ENCODE measurements around the gene LENEP.

LENEP gene

DNA sequence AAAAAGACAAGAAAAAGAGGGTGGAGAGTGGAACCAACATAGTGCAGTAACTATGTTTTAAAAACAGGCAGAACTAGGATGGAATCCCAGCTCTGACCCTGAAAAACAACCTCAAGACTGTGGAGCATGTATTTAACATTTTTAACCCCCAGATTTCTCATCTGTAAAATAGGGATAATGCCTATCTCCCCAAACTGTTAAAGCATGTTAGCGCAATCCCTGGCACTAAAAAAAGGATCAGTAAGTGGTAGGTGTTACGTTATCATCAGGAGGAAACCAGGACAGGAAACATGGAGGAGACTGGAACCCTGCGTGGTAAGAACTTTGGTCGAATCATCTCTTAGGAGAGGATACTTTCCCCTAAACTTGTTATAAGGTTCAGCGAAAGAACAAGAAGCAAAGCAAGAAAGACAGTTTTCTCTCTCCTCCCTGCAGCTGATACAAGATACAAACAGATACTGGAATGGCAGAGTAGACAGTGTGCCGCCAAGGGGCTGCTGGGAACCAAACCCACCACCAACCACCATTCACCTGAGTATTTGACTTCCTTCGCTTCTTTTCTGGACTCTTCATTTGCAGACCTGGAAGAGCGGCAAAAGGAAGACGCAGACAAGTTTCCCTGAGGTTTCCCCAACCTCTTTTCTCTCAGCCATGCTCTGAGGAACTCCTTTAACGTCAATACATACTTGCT is 32.8 kb upstream of the LENEP start:
- no peak for DNase-seq

DNA sequence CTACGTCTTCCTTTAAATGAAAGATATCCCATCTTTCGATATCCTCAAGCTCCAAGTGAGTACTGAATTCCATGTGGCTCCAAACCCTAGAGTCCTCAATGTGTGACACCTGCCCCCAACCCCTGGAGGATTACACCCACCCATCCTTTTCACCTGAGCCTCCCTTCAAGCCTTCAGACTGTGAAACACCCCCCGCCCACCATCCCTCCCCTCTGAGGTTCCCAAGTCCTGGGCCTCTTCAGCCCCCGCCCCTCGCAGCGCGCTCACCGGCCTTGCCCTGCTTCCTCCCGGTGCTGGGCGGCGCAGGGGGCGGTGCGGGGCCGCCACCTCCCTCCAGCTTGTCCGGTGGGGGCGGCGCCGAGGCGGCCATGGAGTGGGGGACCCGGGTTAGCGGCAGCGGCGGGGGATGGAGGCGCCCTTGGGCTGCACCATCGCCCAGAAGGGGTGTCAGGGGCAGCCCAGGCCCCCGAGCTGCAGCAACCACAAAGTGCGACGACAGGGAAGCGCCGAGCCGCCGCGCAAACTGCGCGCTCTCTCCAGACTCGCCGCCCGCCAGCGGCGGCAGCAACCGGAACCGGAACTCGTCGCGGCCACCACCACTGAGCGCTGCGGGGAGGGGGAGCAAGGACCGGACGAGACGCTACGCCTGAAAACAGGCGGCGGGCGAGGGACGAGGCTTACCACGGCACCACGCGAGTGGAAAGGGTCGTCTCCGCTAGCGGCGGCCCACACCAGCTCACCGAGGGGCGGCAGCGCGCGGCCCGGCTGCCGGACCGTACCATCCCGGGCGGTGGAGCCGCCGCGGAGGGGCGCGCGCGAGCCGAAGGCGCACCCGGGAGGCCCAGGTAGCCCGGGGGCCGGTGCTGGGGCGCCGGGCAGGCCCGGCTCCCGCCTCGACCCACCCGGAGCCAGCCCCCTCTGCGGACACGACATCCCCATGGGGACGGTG is 31.9 kb upstream of the LENEP start, which contains the start of gene PYGO2:
Gene PYGO2, minus strand, starts transcription at position 576 of the 949 bp plus-strand sequence. Its CDS starts 206 bp downstream, at position 370.
- peak; percentile 80 for DNase-seq

DNA sequence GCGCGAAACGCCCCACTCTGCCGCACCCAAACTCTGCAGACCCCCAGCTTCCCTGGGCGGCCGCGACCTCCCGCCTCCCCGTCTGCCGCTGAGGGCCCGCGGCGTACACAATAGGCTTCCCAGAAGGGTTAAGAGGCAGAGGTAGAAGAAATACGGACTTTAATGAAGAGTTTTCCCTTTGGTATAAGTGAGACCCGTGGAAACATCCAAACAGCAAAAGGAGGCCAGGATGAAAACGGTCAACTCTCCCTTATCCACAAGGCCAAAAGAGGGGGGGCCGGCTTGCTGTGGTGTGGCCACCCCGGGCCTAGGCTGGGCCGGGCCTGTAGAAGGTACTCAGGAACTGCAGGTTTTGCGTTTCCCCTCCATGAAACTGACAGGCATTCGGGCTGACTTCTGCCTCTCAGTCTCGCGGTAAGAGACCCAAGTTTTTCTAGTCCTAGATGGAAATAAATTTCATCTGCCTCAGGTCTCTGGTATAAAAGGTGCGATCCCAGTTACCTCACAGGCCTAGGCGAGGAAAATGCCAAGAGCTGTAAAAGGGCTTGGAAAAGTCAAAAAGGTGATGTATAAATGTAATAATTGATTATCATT is 31.1 kb upstream of the LENEP start:
- DNase-seq = no peak

- no peak for DNase-seq
These were observed 30.5 kb upstream of the LENEP start for GRCh38 chr1:154962795-154963330.

GRCh38 chr1:154963643-154964042 is 29.7 kb upstream of the LENEP start:
- no peak for DNase-seq

GRCh38 chr1:154964359-154964758 is 29.0 kb upstream of the LENEP start:
- no peak for DNase-seq

DNA sequence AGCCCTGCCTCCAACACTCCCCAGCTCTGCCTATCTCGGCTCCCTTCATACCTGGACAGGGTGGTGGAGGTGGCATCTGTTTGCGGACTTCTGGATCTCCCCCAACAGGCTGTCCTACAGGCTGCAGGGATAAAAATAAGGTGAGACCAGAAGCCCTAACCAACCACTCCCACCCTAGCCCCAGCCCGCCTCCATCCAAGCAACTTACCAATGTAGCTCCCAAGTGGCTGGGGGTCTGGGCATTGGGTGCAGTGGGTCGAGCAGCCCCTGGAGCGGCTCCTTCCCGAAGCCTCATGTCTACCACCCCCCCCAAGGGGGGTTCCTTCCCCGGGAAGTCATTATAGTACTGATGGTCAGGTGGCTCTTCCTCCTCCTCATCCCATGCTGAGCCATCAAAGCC is 27.3 kb upstream of the LENEP start:
- no peak for DNase-seq

DNA sequence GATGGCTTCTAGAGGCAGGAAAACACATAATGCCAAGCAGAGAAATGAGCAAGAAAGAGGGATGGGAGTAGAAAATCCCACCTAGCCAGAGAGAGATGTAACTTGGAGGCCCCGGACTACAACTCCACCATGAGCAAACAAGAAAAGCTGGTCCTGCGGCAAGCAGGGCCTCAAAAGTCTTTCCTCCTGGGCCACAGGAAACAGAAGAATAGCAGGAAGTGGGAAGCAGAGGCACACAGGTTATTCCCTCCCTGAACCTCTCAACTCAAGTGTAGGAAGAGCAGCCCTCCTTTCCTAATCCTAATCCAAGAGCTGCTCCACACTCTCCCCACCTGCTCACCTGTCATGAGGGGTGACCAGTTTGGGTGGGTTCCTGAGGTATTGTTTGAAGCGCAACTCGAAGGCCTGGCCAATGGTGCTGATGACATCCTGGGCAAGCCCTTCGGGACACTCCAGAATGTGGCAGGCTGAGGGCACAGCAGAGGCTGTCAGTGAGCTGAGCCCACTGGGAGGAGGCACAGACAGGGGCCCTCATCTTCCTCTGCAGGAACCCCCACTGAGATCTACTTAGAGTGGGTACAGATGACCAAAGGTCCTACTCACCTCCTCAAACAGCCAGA is 25.9 kb upstream of the LENEP start:
- DNase-seq = no peak

DNA sequence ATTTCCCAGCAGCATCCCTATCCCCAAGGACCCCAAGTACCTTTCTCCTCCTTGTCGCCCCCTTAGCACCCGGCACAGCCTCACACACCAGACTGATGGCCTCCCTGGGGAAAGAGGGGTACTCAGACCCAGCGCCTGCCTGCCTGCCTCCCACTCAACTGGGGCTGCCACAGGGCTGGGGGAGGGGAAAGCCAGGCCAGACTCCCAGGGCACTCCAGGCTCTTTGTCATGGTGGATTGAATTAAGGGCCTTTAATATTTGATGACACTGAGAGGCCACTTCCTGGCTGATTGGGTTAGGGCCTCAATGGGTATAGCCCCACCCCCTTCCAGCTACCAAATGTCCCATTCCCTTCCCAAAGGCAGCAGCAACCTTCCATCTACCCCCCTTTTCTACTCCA is 24.7 kb upstream of the LENEP start:
- no peak for DNase-seq

GRCh38 chr1:154969246-154969645 is 24.1 kb upstream of the LENEP start:
- no peak for DNase-seq

DNA sequence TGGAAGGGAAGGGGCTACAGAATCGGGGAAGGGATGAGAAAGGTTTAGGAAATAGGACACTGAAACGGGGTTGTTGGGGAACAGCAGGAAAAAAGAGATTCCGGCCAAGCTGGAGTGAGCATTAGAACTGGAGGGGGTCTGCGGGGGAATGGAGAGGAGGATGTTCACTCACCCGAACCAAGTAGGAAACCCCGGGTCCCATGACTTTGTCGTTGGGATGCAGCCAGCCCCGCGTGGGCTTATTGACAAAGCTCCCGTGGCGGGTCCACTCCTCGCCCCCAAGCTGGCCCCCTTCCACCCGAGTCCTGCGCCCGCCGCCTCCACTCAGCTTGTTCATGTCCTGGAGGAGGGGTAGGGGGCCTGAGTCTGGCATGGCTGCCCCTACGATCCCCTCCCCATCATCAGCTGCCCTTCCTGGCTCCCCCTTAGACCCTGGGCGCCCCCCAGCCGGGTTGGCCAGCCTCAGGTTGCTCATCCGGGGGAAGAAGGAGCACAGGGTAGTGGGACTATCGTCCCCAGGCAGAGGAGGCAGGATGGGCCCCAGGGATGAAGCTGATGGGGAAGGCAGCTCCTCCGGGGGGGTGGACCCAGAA is 23.4 kb upstream of the LENEP start:
- no peak for DNase-seq

GRCh38 chr1:154970631-154971340 is 22.6 kb upstream of the LENEP start, which contains the start of gene SHC1:
SHC1 (minus strand) TSS chr1:154970747; CDS start chr1:154970526, 221 bp downstream.
- peak; percentile 98 for DNase-seq

DNA sequence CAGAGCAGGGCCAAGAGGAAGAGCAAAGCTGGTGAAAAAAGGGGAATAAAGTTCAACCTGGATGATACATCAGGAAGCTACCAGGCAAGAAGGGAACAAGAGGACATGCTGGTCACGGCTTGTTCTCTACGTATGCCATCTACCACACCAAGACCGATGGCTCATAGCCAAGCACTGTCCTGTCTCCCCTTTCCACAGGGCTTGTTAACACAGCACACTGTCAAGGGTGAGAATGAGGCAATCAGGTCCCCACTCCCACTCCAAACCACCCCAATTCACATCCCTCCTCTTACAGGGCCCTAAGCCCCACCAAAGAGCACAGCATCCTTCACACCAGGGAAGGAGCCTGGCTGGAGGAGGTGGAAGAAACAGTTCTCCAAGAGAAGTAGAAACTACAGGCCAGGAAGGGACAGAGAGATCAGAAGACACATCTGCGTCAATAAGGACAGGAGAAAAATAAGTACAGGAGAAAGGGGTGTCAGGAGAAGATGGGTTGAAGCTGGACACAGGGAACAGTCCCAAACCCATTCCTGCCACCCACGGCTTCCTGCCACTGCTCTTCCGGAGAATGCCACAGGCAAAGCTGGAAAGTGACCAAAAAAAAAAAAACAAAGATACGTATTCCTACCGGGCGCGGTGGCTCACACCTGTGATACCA is 21.9 kb upstream of the LENEP start:
- DNase-seq = no peak

GRCh38 chr1:154972213-154972516 is 21.2 kb upstream of the LENEP start:
- DNase-seq = peak; percentile 89

DNA sequence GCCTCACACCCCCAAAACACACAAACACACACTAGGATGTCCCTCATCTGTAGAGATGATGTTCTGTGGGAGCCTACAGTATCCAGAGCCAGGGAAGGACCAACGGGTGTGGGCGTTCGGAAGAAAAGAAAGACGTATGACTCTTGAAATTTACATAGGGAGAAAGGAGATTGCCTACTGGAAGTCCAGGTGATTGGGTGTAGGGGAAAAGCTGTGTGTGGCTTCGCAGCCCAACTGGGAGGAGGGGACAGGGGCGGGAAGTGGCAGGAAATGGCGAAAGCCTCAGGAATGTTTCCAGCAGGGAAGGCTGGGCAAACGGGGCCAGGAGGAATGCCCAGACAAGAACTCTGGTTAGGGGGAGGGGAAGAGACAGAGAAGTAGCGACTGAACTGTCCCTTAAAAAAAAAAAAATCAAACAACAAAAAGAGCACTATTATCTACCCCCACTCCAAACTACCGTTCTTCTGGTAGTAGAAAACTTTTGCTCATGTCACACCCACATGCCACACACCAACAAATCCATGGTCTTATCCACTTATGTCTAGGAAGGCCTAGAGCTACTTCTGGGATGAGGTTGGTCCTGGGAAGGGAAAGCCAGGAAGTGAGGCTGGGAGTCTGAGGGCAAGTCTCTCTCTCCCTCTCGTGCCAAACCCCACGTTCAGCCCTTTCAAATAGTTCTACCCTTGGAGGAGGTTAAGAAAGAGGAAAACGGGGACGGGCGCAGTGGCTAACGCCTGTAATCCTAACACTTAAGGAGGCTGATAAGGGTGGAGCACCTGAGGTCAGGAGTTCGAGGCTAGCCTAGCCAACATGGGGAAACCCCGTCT is 20.7 kb upstream of the LENEP start:
- peak; percentile 99 for DNase-seq

- peak; percentile 98 for DNase-seq
These were observed 19.9 kb upstream of the LENEP start for GRCh38 chr1:154973344-154974101.

GRCh38 chr1:154974102-154974807 is 19.1 kb upstream of the LENEP start, which contains the start of gene CKS1B:
CKS1B (plus strand) TSS chr1:154974681; CDS start chr1:154974746, 65 bp downstream.
- DNase-seq = peak; percentile 100

DNA sequence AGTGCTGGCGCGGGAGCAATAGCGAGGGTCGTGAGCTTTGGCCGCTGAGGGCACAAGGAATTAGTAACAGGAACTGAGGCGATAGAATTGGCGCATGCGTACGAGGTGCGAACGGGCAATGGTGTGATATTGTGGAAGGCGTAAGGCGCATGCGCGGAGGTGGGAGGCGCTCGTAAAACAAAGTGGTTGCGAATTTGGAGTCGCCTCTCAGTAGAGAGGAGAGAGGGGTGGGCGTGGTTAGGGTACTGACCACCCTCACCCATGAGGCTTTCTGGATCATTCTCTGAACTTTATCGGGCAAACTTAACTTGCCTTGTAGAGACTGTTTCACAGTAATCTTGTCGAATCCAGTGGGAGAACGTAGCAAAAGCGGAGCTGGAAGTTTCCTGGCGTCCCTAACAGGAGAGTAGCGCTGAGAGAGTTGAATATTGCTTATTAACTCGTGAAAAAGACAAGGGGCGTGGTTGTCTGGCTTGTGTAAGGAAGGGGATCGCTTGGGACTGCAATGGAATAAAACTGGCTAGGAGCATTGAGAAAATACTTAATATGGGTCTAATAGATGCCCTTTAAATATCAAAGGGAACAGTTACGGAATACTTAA is 18.5 kb upstream of the LENEP start:
- peak; percentile 95 for DNase-seq

All from fibroblast of skin of back (primary cell).